Endothelial cell of umbilical vein (primary cell): ENCODE data around the gene THAP4. TPM values are rescaled to one million over a fixed set of nuclear protein-coding genes. Genes with fewer than 3 reads are reported as not detected.

Source experiments
- BruUV-seq: library from RNA; stranded (reverse); fragments of 400-500 nt; replicated peaks from 2 replicates; lab custom pipeline; 2021; lab: Mats Ljungman, UMichigan
- CTCF ChIA-PET: fragments of 300-600, 350-600 bp; sonication (Branson Sonifier 250); formaldehyde crosslinking; loops from one replicate; lab custom pipeline; 2021; ENCODE audit warnings: antibody characterized with exemption, inconsistent platforms; lab: Charles Lee
- POLR2A ChIA-PET: fragments of 300-600, 350-600 bp; sonication (Branson Sonifier 250); formaldehyde crosslinking; loops from one replicate; lab custom pipeline; 2021; ENCODE audit warnings: antibody characterized with exemption, inconsistent platforms; lab: Charles Lee
- DNase-seq: peaks from one replicate; pipeline ENCODE4 v3.0.0-alpha.2; 2011; ENCODE audit warnings: low read depth, low spot score
- FAIRE-seq: peaks from 2 replicates; lab custom pipeline; 2011; peaks lifted over from hg19 to GRCh38; lab: Jason Lieb, UNC
- H2AFZ ChIP-seq: 2 replicates; pipeline ENCODE4 v1.6.0; 2012; ENCODE audit warnings: low read depth, low read length, control low read depth, inconsistent platforms
- H3K27ac ChIP-seq: 2 replicates; pipeline ENCODE4 v1.5.1; 2011; ENCODE audit warnings: low read depth, mild to moderate bottlenecking, control low read depth, low read length, moderate library complexity; ENCODE audit not compliant: insufficient read depth
- H3K27me3 ChIP-seq, 2 experiments: 2 replicates each; pipeline versions ENCODE4 v1.6.0 to v1.6.1; 2011; ENCODE audit warnings: low read length in 2 of 2, mixed read lengths in 1 of 2; ENCODE audit not compliant: control insufficient read depth in 2 of 2, insufficient read depth in 2 of 2
- H3K36me3 ChIP-seq, 2 experiments: 2 replicates in 1 of 2; 3 replicates in 1 of 2; pipeline ENCODE4 v1.5.1; 2011; ENCODE audit warnings: low read length in 2 of 2, mild to moderate bottlenecking in 1 of 2, moderate library complexity in 1 of 2; ENCODE audit not compliant: control insufficient read depth in 2 of 2, insufficient read depth in 2 of 2; ENCODE audit errors: extremely low read depth in 1 of 2
- H3K4me1 ChIP-seq: 3 replicates; pipeline ENCODE4 v1.5.1; 2011; ENCODE audit warnings: mild to moderate bottlenecking, low read length; ENCODE audit not compliant: control insufficient read depth, insufficient read depth; ENCODE audit errors: extremely low read depth
- H3K4me2 ChIP-seq: 2 replicates; pipeline ENCODE4 v1.6.1; 2011; ENCODE audit warnings: low read length, control low read depth, mixed read lengths; ENCODE audit not compliant: insufficient read depth
- H3K4me3 ChIP-seq, 3 experiments: fragments of 200-600 bp in 1 of 3; sonication (generic), shearing (Covaris generic) in 1 of 3; replicated peaks in 1 of 3; 2 replicates each; pipeline ENCODE4 v1.5.1; 2011 to 2016; ENCODE audit warnings: control low read depth in 3 of 3, low read length in 3 of 3, mild to moderate bottlenecking in 2 of 3, inconsistent platforms in 1 of 3, low read depth in 1 of 3, moderate library complexity in 1 of 3; ENCODE audit not compliant: insufficient read depth in 1 of 3
- H3K79me2 ChIP-seq: 2 replicates; pipeline ENCODE4 v1.6.0; 2012; ENCODE audit warnings: low read length, inconsistent platforms; ENCODE audit not compliant: control insufficient read depth, insufficient read depth
- H3K9ac ChIP-seq: replicated peaks from 2 replicates; pipeline ENCODE3; 2011; ENCODE audit warnings: low read length, control low read depth; ENCODE audit not compliant: insufficient read depth; ENCODE audit errors: extremely low read depth
- H3K9me1 ChIP-seq: replicated peaks from 3 replicates; pipeline ENCODE4 v1.6.0; 2011; ENCODE audit warnings: mild to moderate bottlenecking, low read length; ENCODE audit not compliant: control insufficient read depth, insufficient read depth; ENCODE audit errors: extremely low read depth
- H3K9me3 ChIP-seq: replicated peaks from 2 replicates; pipeline ENCODE4 v1.5.1; 2012; ENCODE audit warnings: low read length, inconsistent platforms; ENCODE audit not compliant: control insufficient read depth, insufficient read depth
- H4K20me1 ChIP-seq: replicated peaks from 2 replicates; pipeline ENCODE3; 2011; ENCODE audit warnings: mild to moderate bottlenecking, low read length; ENCODE audit not compliant: control insufficient read depth, insufficient read depth; ENCODE audit errors: extremely low read depth
- CTCF ChIP-seq, 2 donors: IDR thresholded peaks; 1 replicate in 1 of 2; 2 replicates in 1 of 2; pipeline ENCODE4 v1.5.1; 2011; ENCODE audit warnings: low read length in 2 of 2, mild to moderate bottlenecking in 2 of 2, moderate library complexity in 2 of 2, control low read depth in 1 of 2, inconsistent platforms in 1 of 2, low read depth in 1 of 2; ENCODE audit not compliant: insufficient read depth in 1 of 2; ENCODE audit errors: extremely low read depth in 1 of 2
- EZH2 ChIP-seq: IDR thresholded peaks from 2 replicates; pipeline ENCODE4 v1.6.1; 2012; ENCODE audit warnings: borderline replicate concordance, low read depth, mild to moderate bottlenecking, moderate library complexity, low read length, inconsistent platforms; ENCODE audit not compliant: severe bottlenecking
- FOS ChIP-seq: IDR thresholded peaks from 2 replicates; pipeline ENCODE4 v1.6.1; 2011; ENCODE audit warnings: mild to moderate bottlenecking, low read length, moderate library complexity, borderline replicate concordance; ENCODE audit not compliant: insufficient read depth
- GATA2 ChIP-seq: IDR thresholded peaks from 2 replicates; pipeline ENCODE4 v1.7.0; 2011; ENCODE audit warnings: low read depth, mild to moderate bottlenecking, moderate library complexity, mixed read lengths, low read length; ENCODE audit not compliant: insufficient read length, insufficient read depth
- JUN ChIP-seq: IDR thresholded peaks from 2 replicates; pipeline ENCODE4 v1.6.1; 2011; ENCODE audit warnings: borderline replicate concordance, low read depth; ENCODE audit not compliant: insufficient read length, insufficient read depth
- MAX ChIP-seq: IDR thresholded peaks from 2 replicates; pipeline ENCODE4 v1.6.1; 2011; ENCODE audit not compliant: insufficient read depth, insufficient read length
- MYC ChIP-seq: IDR thresholded peaks from one replicate; pipeline ENCODE4 v1.6.1; 2011; ENCODE audit warnings: mild to moderate bottlenecking, low read depth, low read length
- POLR2A ChIP-seq: IDR thresholded peaks from 2 replicates; pipeline ENCODE4 v1.6.1; 2012; ENCODE audit warnings: low read depth, mild to moderate bottlenecking, control low read depth, low read length
- POLR2AphosphoS5 ChIP-seq: IDR thresholded peaks from 2 replicates; pipeline ENCODE4 v1.6.1; 2012; ENCODE audit warnings: low read depth, mild to moderate bottlenecking, control low read depth, low read length, moderate library complexity; ENCODE audit not compliant: insufficient read depth
- dilution Hi-C: fragments of 300-500 bp; cut with MboI; formaldehyde crosslinking; loops from one replicate; pipeline ENCODE4 v1.15.0; 2019; ENCODE audit warnings: low sequenced_read_pairs; ENCODE audit not compliant: extremely low pct_ligation_motif_present
- intact Hi-C: fragments of 100-400 bp; cut with micrococcal nuclease; formaldehyde crosslinking; loops from one replicate; pipeline ENCODE4 v1.10.0; 2022
- polyA plus RNA-seq, 4 experiments: library from polyadenylated mRNA; depleted of rRNA in 3 of 4; stranded (reverse) in 3 of 4; unstranded in 1 of 4; fragments of >200 nt; gene quantifications; 2 replicates each; pipeline versions ENCODE4 v1.2.1 to v1.2.3, GENCODE V29; 2011 to 2012; ENCODE audit warnings: missing spikeins in 1 of 4
- total RNA-seq: library from RNA; stranded (reverse); gene quantifications from 2 replicates; pipeline ENCODE4 v1.2.3, GENCODE V29; 2021

Gene THAP4
- total and polyA plus RNA-seq, 2 donors (not counting 3 experiments of a cell fraction or from before 2014, with no cell fraction given) = 45.4 to 47.4 TPM

GRCh38 chr2:241582328-241582727, 54.6 kb downstream of the THAP4 start:
- Histone ChIP-seq H3K79me2 (no peaks in the 10 kb centered on the region), H4K20me1 (no peaks in the 10 kb centered on the region), H3K4me1 (no peaks in the 10 kb centered on the region), H3K4me3 (no peak overlapping the region), H3K9me3 (peaks cover 1% of the 10 kb centered on the region), H3K9me1 (no peaks in the 10 kb centered on the region), H3K27ac (no peak overlapping the region), H2AFZ (no peak overlapping the region), H3K4me2 (no peak overlapping the region), H3K36me3 (peaks cover 2 to 11% of the 10 kb centered on the region in 2 experiments), H3K9ac (no peak overlapping the region), H3K27me3 (no peaks in the 10 kb centered on the region)
- intact Hi-C loops = no loop called here
- no peak for FAIRE-seq
- dilution Hi-C loops = no loop called here
- no peak for TF ChIP-seq POLR2AphosphoS5
- TF ChIP-seq EZH2 = no peak
- no peak for TF ChIP-seq MAX
- TF ChIP-seq MYC = no peak
- TF ChIP-seq CTCF (IDR thresholded peaks at IDR 0.05; ENCODE audit: extremely low read depth in 1 of 2, insufficient read depth in 1 of 2, low read depth in 1 of 2, low read length in 2 of 2) = no peak
- no peak for TF ChIP-seq FOS
- TF ChIP-seq GATA2 = no peak
- no peak for TF ChIP-seq POLR2A
- TF ChIP-seq JUN = no peak
- ChIA-PET CTCF (no interaction called here), POLR2A (no interaction called here)
- no TSS peak for BruUV-seq
- DNase-seq = no peak
